Measurements from ENCODE around the gene PLSCR4.

Gene PLSCR4

GRCh38 chr3:146161663-146162002 lies 89.3 kb downstream of the PLSCR4 start (continued):
- TF ChIP-seq ZNF280C (tag by site-specific recombination; IDR thresholded peaks at IDR 0.05) (no peak), ZNF707 (tag by site-specific recombination; IDR thresholded peaks at IDR 0.05) (no peak), TSHZ1 (tag by site-specific recombination; IDR thresholded peaks at IDR 0.05; ENCODE audit: borderline replicate concordance) (no peak), ELK4 (IDR thresholded peaks at IDR 0.05; ENCODE audit: borderline replicate concordance, low read depth, low read length) (no peak), ZNF311 (tag by site-specific recombination; IDR thresholded peaks at IDR 0.05; ENCODE audit: borderline replicate concordance) (no peak)

- Histone ChIP-seq H3K36me3 (ENCODE audit: control insufficient read depth in 2 of 2, insufficient read depth in 1 of 2, low read length in 2 of 2) (no peaks in the 10 kb centered on the region), H3K27ac (ENCODE audit: extremely low read depth, low read depth, low read length) (peak within 1 kb of the TSS; percentile 91), H3K4me1 (ENCODE audit: control insufficient read depth, insufficient read depth, low read length) (peaks cover 11% of the 10 kb centered on the region; the same call in 1 of the 2 replicates), H3K9me3 (ENCODE audit: control insufficient read depth, insufficient read depth, low read depth, low read length) (no peaks in the 10 kb centered on the region), H3K4me3 (ENCODE audit: low read depth, low read length) (peak within 1 kb of the TSS; percentile 81)
- ChIA-PET POLR2A (interaction anchor here (1.1 to 1.4 kb wide), 2 partner anchors 9 to 96 kb away, joined by 3 to 4 read pairs; no protein-coding TSS in a partner anchor), CTCF (interaction anchor here (0.7 to 2.8 kb wide), 4 partner anchors 23 to 96 kb away, joined by 3 to 9 read pairs (median 6); no protein-coding TSS in a partner anchor)
- TF ChIP-seq TRIM28 (IDR thresholded peaks at IDR 0.05; ENCODE audit: borderline replicate concordance, low read length): 0 out of 2 replicates have a peak, but pooled peaks have one; percentile 77
- TF ChIP-seq ZBTB20 (tag by site-specific recombination; IDR thresholded peaks at IDR 0.05): peak; percentile 48; the same call in 1 of the 2 replicates
- 0 out of 2 replicates have a peak, but pooled peaks have one; percentile 3 for TF ChIP-seq ZFP37 (tag by site-specific recombination; IDR thresholded peaks at IDR 0.05)
- peak; percentile 80 for TF ChIP-seq ZNF692 (tag by site-specific recombination; IDR thresholded peaks at IDR 0.05)
- TF ChIP-seq GLIS2 (tag by site-specific recombination; IDR thresholded peaks at IDR 0.05): peak; percentile 53
- no peak for TF ChIP-seq ZNF768 (tag by site-specific recombination; IDR thresholded peaks at IDR 0.05)
- TF ChIP-seq INSM2 (tag by site-specific recombination; IDR thresholded peaks at IDR 0.05): no peak
- TF ChIP-seq ZSCAN30 (tag by site-specific recombination; IDR thresholded peaks at IDR 0.05): 0 out of 2 replicates have a peak, but pooled peaks have one; percentile 28
- peak; percentile 96 for TF ChIP-seq ZNF341 (tag by site-specific recombination; IDR thresholded peaks at IDR 0.05; ENCODE audit: low read depth)
- TF ChIP-seq ZNF518A (tag by site-specific recombination; conservative IDR thresholded peaks at IDR 0.05; ENCODE audit: low read depth): no peak
- TF ChIP-seq SP2 (tag by site-specific recombination; IDR thresholded peaks at IDR 0.05): peak; percentile 5
- TF ChIP-seq ZNF561 (tag by site-specific recombination; IDR thresholded peaks at IDR 0.05; ENCODE audit: borderline replicate concordance): peak; percentile 5; the same call in 1 of the 2 replicates
- peak; percentile 85; the same call in 1 of the 2 replicates for TF ChIP-seq ZBTB6 (tag by site-specific recombination; IDR thresholded peaks at IDR 0.05)
These were observed 89.8 kb downstream of the PLSCR4 start, which contains the start of gene PLOD2 for GRCh38 chr3:146160964-146161662. Gene PLOD2 (minus strand): TSS chr3:146161184. CDS start chr3:146160989, 195 bp downstream.
